Transverse colon (tissue), 3 donors: ENCODE results near the gene ENTR1.

ENCODE experiments used
- EP300 ChIP-seq: sonication (generic); formaldehyde crosslinking; IDR thresholded peaks from one replicate; pipeline ENCODE4 v1.6.1; 2017; ENCODE audit warnings: antibody characterized with exemption, low read depth
- POLR2A ChIP-seq: fragments of 450-650 bp; IDR thresholded peaks from one replicate; pipeline ENCODE4 v1.6.1; 2016; ENCODE audit warnings: antibody characterized with exemption, mild to moderate bottlenecking, moderate library complexity
- TF ChIP-seq, protein P1 (sequence below), 5 experiments: fragments of 200-600 bp in 3 of 5; fragments of 450-650 bp in 2 of 5; sonication (generic) in 3 of 5; IDR thresholded peaks; 1 replicate in 2 of 5; 2 replicates in 3 of 5; pipeline ENCODE4 v1.5.1; 2016 to 2017; ENCODE audit warnings: antibody characterized with exemption in 5 of 5, inconsistent platforms in 3 of 5, mild to moderate bottlenecking in 2 of 5, moderate library complexity in 1 of 5

DNA sequence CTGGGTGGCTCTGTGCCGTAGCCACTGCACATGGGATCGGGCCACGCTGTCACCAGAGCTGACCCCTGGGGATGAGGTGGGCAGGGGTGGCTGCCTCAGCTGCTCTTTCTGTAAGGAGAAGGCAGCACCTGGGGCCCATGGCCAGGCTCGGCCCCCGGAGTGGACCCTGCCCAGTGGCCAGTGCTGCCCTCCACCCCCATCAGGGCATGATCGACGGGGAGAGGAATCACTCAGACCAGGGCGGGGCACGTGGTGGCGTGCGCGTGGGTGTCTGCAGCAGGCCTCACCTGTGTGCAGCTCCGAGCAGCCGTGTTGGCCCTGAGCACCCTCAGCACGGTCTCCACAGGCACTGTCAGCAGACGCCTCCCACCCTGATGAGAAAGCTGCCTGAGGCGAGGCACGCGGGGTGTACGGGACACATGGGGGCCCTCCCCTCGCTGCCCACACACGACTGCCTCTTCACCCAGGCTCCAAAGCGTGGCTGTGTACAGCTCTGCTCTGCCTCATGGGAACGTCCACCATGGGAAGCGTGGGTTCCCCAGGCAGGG, 28.4 kb downstream of the ENTR1 start:
- TF ChIP-seq, protein P1, sequence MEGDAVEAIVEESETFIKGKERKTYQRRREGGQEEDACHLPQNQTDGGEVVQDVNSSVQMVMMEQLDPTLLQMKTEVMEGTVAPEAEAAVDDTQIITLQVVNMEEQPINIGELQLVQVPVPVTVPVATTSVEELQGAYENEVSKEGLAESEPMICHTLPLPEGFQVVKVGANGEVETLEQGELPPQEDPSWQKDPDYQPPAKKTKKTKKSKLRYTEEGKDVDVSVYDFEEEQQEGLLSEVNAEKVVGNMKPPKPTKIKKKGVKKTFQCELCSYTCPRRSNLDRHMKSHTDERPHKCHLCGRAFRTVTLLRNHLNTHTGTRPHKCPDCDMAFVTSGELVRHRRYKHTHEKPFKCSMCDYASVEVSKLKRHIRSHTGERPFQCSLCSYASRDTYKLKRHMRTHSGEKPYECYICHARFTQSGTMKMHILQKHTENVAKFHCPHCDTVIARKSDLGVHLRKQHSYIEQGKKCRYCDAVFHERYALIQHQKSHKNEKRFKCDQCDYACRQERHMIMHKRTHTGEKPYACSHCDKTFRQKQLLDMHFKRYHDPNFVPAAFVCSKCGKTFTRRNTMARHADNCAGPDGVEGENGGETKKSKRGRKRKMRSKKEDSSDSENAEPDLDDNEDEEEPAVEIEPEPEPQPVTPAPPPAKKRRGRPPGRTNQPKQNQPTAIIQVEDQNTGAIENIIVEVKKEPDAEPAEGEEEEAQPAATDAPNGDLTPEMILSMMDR (IDR thresholded peaks at IDR 0.05), result no peak
- no peak for TF ChIP-seq EP300
- TF ChIP-seq POLR2A, result no peak
